ENCODE data around the gene DVL3. TPM values are rescaled to one million over a fixed set of nuclear protein-coding genes. Genes with fewer than 3 reads are reported as not detected.

The DVL3 gene
- polyA plus RNA-seq, 2 of the 4 experiments (the other 2 are of a cell fraction), result 14.1 to 24.4 TPM

- Histone ChIP-seq H3K4me1 (peaks cover 15% of the 10 kb centered on the region), H3K27ac (peak overlapping the region in 1 of 2 experiments; percentile 99; a peak in 3 of 6 replicates), H3K4me2 (peak overlapping the region; percentile 92; the same call in 2 of the 3 replicates), H3K9me3 (no peaks in the 10 kb centered on the region), H3K4me3 (no peak overlapping the region)
- WGBS (ENCODE audit: missing lambda C conversion rate), result 88% methylated on average over 12 of the region's 14 CpGs
- no peak for DNase-seq (ENCODE audit: low read depth in 1 of 2, low spot score in 1 of 2)
- TF ChIP-seq BCL3 (IDR thresholded peaks at IDR 0.05), result no peak
- no peak for TF ChIP-seq HOXB5 (CRISPR knock-in tag; IDR thresholded peaks at IDR 0.05)
- no peak for TF ChIP-seq REST (IDR thresholded peaks at IDR 0.05)
- no peak for TF ChIP-seq ATOH8 (CRISPR knock-in tag; IDR thresholded peaks at IDR 0.05; ENCODE audit: low read depth)
- no peak for TF ChIP-seq FOSL2 (IDR thresholded peaks at IDR 0.05)
- no peak for TF ChIP-seq FOSL2 (CRISPR knock-in tag; IDR thresholded peaks at IDR 0.05)
- no peak for ATAC-seq
- CTCF ChIA-PET, result interaction anchor here (0.7 to 1.6 kb wide), 6 partner anchors 7 to 282 kb away, joined by 3 to 6 read pairs (median 3); partner anchors contain the start of gene EEF1AKMT4
- no peak for FAIRE-seq
- POLR2A ChIA-PET, result interaction anchor here (2.0 kb wide), 1 partner anchor 8 kb away, joined by 14 read pairs; the partner anchor contains the start of gene ABCF3
Measured at GRCh38 chr3:184177767-184178306, 22.7 kb downstream of the DVL3 start.

- DNase-seq (ENCODE audit: low read depth in 1 of 2, low spot score in 1 of 2) (no peak), ATAC-seq (no peak), FAIRE-seq (no peak)
- WGBS (ENCODE audit: missing lambda C conversion rate), result 96% methylated on average over 13 of the region's 13 CpGs
- H3K4me1 ChIP-seq, result peaks cover 15% of the 10 kb centered on the region
- H3K4me2 ChIP-seq, result no peak overlapping the region
- CTCF ChIA-PET, result interaction anchor here (0.6 to 3.3 kb wide), 3 partner anchors 49 to 970 kb away, joined by 3 to 14 read pairs (median 3); no protein-coding TSS in a partner anchor
- POLR2A ChIA-PET, result no interaction called here
- no peak overlapping the region; a peak in 1 of 6 replicates for H3K27ac ChIP-seq
- H3K9me3 ChIP-seq, result no peaks in the 10 kb centered on the region
- no peak overlapping the region for H3K4me3 ChIP-seq
- TF ChIP-seq RARB (CRISPR knock-in tag; IDR thresholded peaks at IDR 0.05) (no peak), ZFP36 (IDR thresholded peaks at IDR 0.05; ENCODE audit: borderline replicate concordance, partially characterized antibody) (no peak), CHD4 (IDR thresholded peaks at IDR 0.05; ENCODE audit: borderline replicate concordance) (no peak), PBX3 (IDR thresholded peaks at IDR 0.05) (no peak), HMGXB4 (CRISPR knock-in tag; IDR thresholded peaks at IDR 0.05; ENCODE audit: borderline replicate concordance) (no peak)
Measured at GRCh38 chr3:184178521-184179138, 23.5 kb downstream of the DVL3 start.

Measured in A549 (cell line).